DOHH2 (cell line): ENCODE results near the gene DBR1.

Experiments used
- H3F3A ChIP-seq: fragments of 200-600 bp; sonication (generic), shearing (Covaris generic); 2 replicates; pipeline ENCODE4 v1.6.0; 2016; ENCODE audit warnings: antibody characterized with exemption, mild to moderate bottlenecking; ENCODE audit not compliant: control insufficient read depth, insufficient read depth
- H3K27ac ChIP-seq: fragments of 200-600 bp; sonication (generic); 2 replicates; pipeline ENCODE4 v1.5.1; 2014; ENCODE audit warnings: low read depth, mild to moderate bottlenecking, low read length, moderate library complexity
- H3K27me3 ChIP-seq: fragments of 200-600 bp; sonication (generic); 2 replicates; pipeline ENCODE4 v1.6.1; 2014; ENCODE audit warnings: mild to moderate bottlenecking, low read length, mixed read lengths; ENCODE audit not compliant: control insufficient read depth
- H3K36me3 ChIP-seq: fragments of 200-600 bp; sonication (generic); 2 replicates; pipeline ENCODE4 v1.6.1; 2014; ENCODE audit warnings: mild to moderate bottlenecking, low read length, moderate library complexity, mixed read lengths; ENCODE audit not compliant: control insufficient read depth
- H3K4me1 ChIP-seq: fragments of 200-600 bp; sonication (generic); 2 replicates; pipeline ENCODE4 v1.6.1; 2014; ENCODE audit warnings: mild to moderate bottlenecking, low read length, mixed read lengths; ENCODE audit not compliant: control insufficient read depth
- H3K4me2 ChIP-seq: fragments of 200-600 bp; sonication (generic); 2 replicates; pipeline ENCODE4 v1.6.0; 2014; ENCODE audit warnings: mild to moderate bottlenecking, low read length, moderate library complexity
- H3K4me3 ChIP-seq: fragments of 200-600 bp; sonication (generic); 2 replicates; pipeline ENCODE4 v1.5.1; 2014; ENCODE audit warnings: mild to moderate bottlenecking, low read length, mixed read lengths
- H3K79me2 ChIP-seq: fragments of 200-600 bp; sonication (generic); 2 replicates; pipeline ENCODE4 v1.6.1; 2014; ENCODE audit warnings: mild to moderate bottlenecking, low read length, mixed read lengths; ENCODE audit not compliant: control insufficient read depth
- H3K9me2 ChIP-seq: fragments of 200-600 bp; sonication (generic); replicated peaks from 2 replicates; pipeline ENCODE4 v1.6.1; 2014; ENCODE audit warnings: mild to moderate bottlenecking, low read length, mixed read lengths; ENCODE audit not compliant: control insufficient read depth
- H3K9me3 ChIP-seq: fragments of 200-600 bp; sonication (generic); 2 replicates; pipeline ENCODE4 v1.6.1; 2014; ENCODE audit warnings: antibody characterized with exemption, low read length, mixed read lengths; ENCODE audit not compliant: control insufficient read depth, insufficient read depth
- H4K20me1 ChIP-seq: fragments of 200-600 bp; sonication (generic); 2 replicates; pipeline ENCODE4 v1.6.0; 2014; ENCODE audit warnings: low read depth, mild to moderate bottlenecking, antibody characterized with exemption, low read length, moderate library complexity; ENCODE audit not compliant: control insufficient read depth, insufficient read depth
- CTCF ChIP-seq: fragments of 200-600 bp; sonication (generic); IDR thresholded peaks from one replicate; pipeline ENCODE4 v1.5.1; 2014; ENCODE audit warnings: antibody characterized with exemption, mild to moderate bottlenecking, low read depth, low read length; ENCODE audit not compliant: poor library complexity, severe bottlenecking
- EZH2phosphoT487 ChIP-seq: fragments of 200-600 bp; sonication (generic); IDR thresholded peaks from 2 replicates; pipeline ENCODE4 v1.6.1; 2017; ENCODE audit warnings: borderline replicate concordance, mild to moderate bottlenecking, antibody characterized with exemption, low read length, moderate library complexity, mixed read lengths

The DBR1 gene

GRCh38 chr3:138220788-138221187, 46.1 kb upstream of the DBR1 start:
- Histone ChIP-seq H3K4me3 (no peak overlapping the region), H4K20me1 (no peaks in the 10 kb centered on the region), H3K79me2 (peaks cover 53% of the 10 kb centered on the region), H3K9me2 (no peaks in the 10 kb centered on the region), H3K27me3 (no peaks in the 10 kb centered on the region), H3K27ac (no peak overlapping the region), H3K4me2 (no peak overlapping the region), H3K4me1 (no peaks in the 10 kb centered on the region), H3F3A (no peaks in the 10 kb centered on the region), H3K9me3 (no peaks in the 10 kb centered on the region), H3K36me3 (peaks cover 46% of the 10 kb centered on the region)
- TF ChIP-seq EZH2phosphoT487, result no peak
- TF ChIP-seq CTCF, result no peak

GRCh38 chr3:138220242-138220641, 45.5 kb upstream of the DBR1 start:
- Histone ChIP-seq H3K4me2 (no peak overlapping the region), H3K9me3 (no peaks in the 10 kb centered on the region), H3F3A (no peaks in the 10 kb centered on the region), H3K27me3 (no peaks in the 10 kb centered on the region), H3K4me1 (no peaks in the 10 kb centered on the region), H3K4me3 (no peak overlapping the region), H3K9me2 (no peaks in the 10 kb centered on the region), H3K79me2 (peaks cover 53% of the 10 kb centered on the region), H3K36me3 (peaks cover 41% of the 10 kb centered on the region), H4K20me1 (no peaks in the 10 kb centered on the region), H3K27ac (no peak overlapping the region)
- TF ChIP-seq EZH2phosphoT487 (no peak), CTCF (no peak)

- H3K27ac ChIP-seq, result no peak overlapping the region
- H3K27me3 ChIP-seq, result no peaks in the 10 kb centered on the region
- H3K9me3 ChIP-seq, result no peaks in the 10 kb centered on the region
- H3K4me1 ChIP-seq, result no peaks in the 10 kb centered on the region
- peaks cover 56% of the 10 kb centered on the region for H3K79me2 ChIP-seq
- H4K20me1 ChIP-seq, result no peaks in the 10 kb centered on the region
- H3K36me3 ChIP-seq, result peaks cover 33% of the 10 kb centered on the region
- no peak overlapping the region for H3K4me3 ChIP-seq
- TF ChIP-seq EZH2phosphoT487 (no peak), CTCF (no peak)
- H3F3A ChIP-seq, result no peaks in the 10 kb centered on the region
- H3K9me2 ChIP-seq, result no peaks in the 10 kb centered on the region
- H3K4me2 ChIP-seq, result no peak overlapping the region
Observed at GRCh38 chr3:138219255-138219654, 44.5 kb upstream of the DBR1 start.
